Stimulated activated CD4-positive, alpha-beta T cell treated with anti-CD3 and anti-CD28 coated beads, Interleukin-15, amount 100 ng/mL, for 48 hours (primary cell): Measurements from ENCODE around the gene ERCC1.

Experiments used
- DNase-seq, 2 donors: peaks; one replicate each; pipeline ENCODE4 v3.0.0-alpha.2; 2020; ENCODE audit warnings: low read depth in 2 of 2

ERCC1 gene

GRCh38 chr19:45405435-45406225, 18.1 kb downstream of the ERCC1 start:
- DNase-seq, result peak; percentile 77 to 80

- peak; percentile 56 to 67 for DNase-seq
These were observed 18.9 kb downstream of the ERCC1 start, which contains the start of gene PPP1R13L for GRCh38 chr19:45404557-45405434. PPP1R13L (minus strand) TSS chr19:45405069; CDS start chr19:45398318, 6,751 bp downstream.

GRCh38 chr19:45403781-45404556, 19.7 kb downstream of the ERCC1 start:
- peak; percentile 62 to 73 for DNase-seq

GRCh38 chr19:45403272-45403671, 20.4 kb downstream of the ERCC1 start:
- DNase-seq, result no peak

GRCh38 chr19:45402298-45403061, 21.2 kb downstream of the ERCC1 start:
- DNase-seq, result no peak

GRCh38 chr19:45401815-45402214, 21.9 kb downstream of the ERCC1 start:
- DNase-seq, result no peak

- no peak for DNase-seq
These were observed 23.5 kb downstream of the ERCC1 start for GRCh38 chr19:45400192-45400591.

GRCh38 chr19:45395821-45396617, 27.7 kb downstream of the ERCC1 start:
- no peak for DNase-seq

- DNase-seq, result no peak
These were observed 31.6 kb downstream of the ERCC1 start for GRCh38 chr19:45391871-45392665.

GRCh38 chr19:45391346-45391745, 32.4 kb downstream of the ERCC1 start:
- DNase-seq, result no peak

- no peak for DNase-seq
These were observed 38.1 kb downstream of the ERCC1 start for GRCh38 chr19:45385392-45386221.

GRCh38 chr19:45382426-45382825, 41.3 kb downstream of the ERCC1 start:
- no peak for DNase-seq

GRCh38 chr19:45380107-45380506, 43.6 kb downstream of the ERCC1 start:
- no peak for DNase-seq

GRCh38 chr19:45376045-45376724, 47.5 kb downstream of the ERCC1 start:
- no peak for DNase-seq

- DNase-seq, result peak; percentile 99 to 100
These were observed 53.1 kb downstream of the ERCC1 start, which contains the start of gene ERCC2 for GRCh38 chr19:45370410-45371204. ERCC2 (minus strand) TSS chr19:45370573; CDS start chr19:45370540, 33 bp downstream.

GRCh38 chr19:45368737-45369340, 54.9 kb downstream of the ERCC1 start:
- DNase-seq, result no peak

- DNase-seq, result no peak
These were observed 55.6 kb downstream of the ERCC1 start for GRCh38 chr19:45368127-45368526.
